H1 (cell line): Measurements from ENCODE around the gene SNRPN. TPM values are rescaled to one million over a fixed set of nuclear protein-coding genes. Genes with fewer than 3 reads are reported as not detected.

Experiments used
- CEBPB ChIP-seq: IDR thresholded peaks from 2 replicates; pipeline ENCODE4 v1.6.1; 2012; ENCODE audit warnings: low read depth, low read length
- CTBP2 ChIP-seq: IDR thresholded peaks from 2 replicates; pipeline ENCODE4 v1.7.0; 2011; ENCODE audit warnings: borderline replicate concordance, mild to moderate bottlenecking, moderate library complexity, mixed read lengths, low read length; ENCODE audit not compliant: insufficient read depth, insufficient read length
- POLR2A ChIP-seq, 2 experiments: IDR thresholded peaks; 1 replicate in 1 of 2; 2 replicates in 1 of 2; pipeline ENCODE4 v1.6.1; 2011; ENCODE audit warnings: low read depth in 2 of 2, low read length in 2 of 2, mild to moderate bottlenecking in 2 of 2; ENCODE audit errors: control extremely low read depth in 1 of 2
- POLR2AphosphoS5 ChIP-seq: IDR thresholded peaks from 2 replicates; pipeline ENCODE4 v1.6.1; 2011; ENCODE audit warnings: low read depth, low read length
- SAP30 ChIP-seq: fragments of 300-600 bp; sonication (generic); IDR thresholded peaks from 2 replicates; pipeline ENCODE4 v1.7.1; 2012; ENCODE audit warnings: low read length, moderate library complexity, mild to moderate bottlenecking, inconsistent platforms; ENCODE audit not compliant: insufficient read depth, insufficient replicate concordance
- SIN3A ChIP-seq, 2 experiments: IDR thresholded peaks in 1 of 2; conservative IDR thresholded peaks in 1 of 2; 2 replicates each; pipeline ENCODE4 v1.6.1; 2011 to 2012; ENCODE audit warnings: low read length in 2 of 2, improper control_type of control experiment in 1 of 2, low read depth in 1 of 2, mild to moderate bottlenecking in 1 of 2
- SIX5 ChIP-seq: IDR thresholded peaks from 2 replicates; pipeline ENCODE4 v1.6.1; 2011; ENCODE audit warnings: mild to moderate bottlenecking, low read depth, low read length
- TAF1 ChIP-seq: IDR thresholded peaks from 2 replicates; pipeline ENCODE4 v1.6.1; 2011; ENCODE audit warnings: mild to moderate bottlenecking, low read depth, low read length
- TBP ChIP-seq: IDR thresholded peaks from 2 replicates; pipeline ENCODE4 v1.6.1; 2011; ENCODE audit warnings: low read depth, low read length, improper control_type of control experiment
- TEAD4 ChIP-seq: IDR thresholded peaks from 2 replicates; pipeline ENCODE4 v1.6.1; 2012; ENCODE audit warnings: low read depth, low read length, inconsistent platforms, mixed read lengths
- YY1 ChIP-seq: IDR thresholded peaks from 2 replicates; pipeline ENCODE4 v1.6.1; 2011; ENCODE audit warnings: low read depth, mild to moderate bottlenecking, low read length
- polyA plus RNA-seq, 7 experiments: library from polyadenylated mRNA; depleted of rRNA in 3 of 7; stranded (reverse) in 5 of 7; unstranded in 2 of 7; fragments of >200 nt in 5 of 7; fragments of 200-250 nt in 2 of 7; gene quantifications; 1 replicate in 5 of 7; 2 replicates in 1 of 7; 4 replicates in 1 of 7; pipeline versions ENCODE4 v1.2.1 to v1.2.3, GENCODE V29; 2011 to 2013; ENCODE audit warnings: missing spikeins in 2 of 7, mixed read lengths in 2 of 7
- total RNA-seq: library from RNA; stranded (reverse); fragmentation: NEBNext Ultra II Directional; extraction: Animal tissue kit (Norgen Biotek cat#: 25700); gene quantifications from 2 replicates; pipeline ENCODE4 v1.2.1, GENCODE V29; 2021
- TF ChIP-seq, protein P1 (sequence below): IDR thresholded peaks from 2 replicates; pipeline ENCODE4 v1.6.1; 2012; ENCODE audit warnings: inconsistent platforms
- TF ChIP-seq, protein P2 (sequence below): IDR thresholded peaks from 2 replicates; pipeline ENCODE4 v1.6.1; 2012; ENCODE audit warnings: inconsistent platforms

Gene SNRPN
- total and polyA plus RNA-seq, 2 of the 8 experiments (the other 6 are each of a cell fraction or from before 2014, with no cell fraction given): 905 to 1,396 TPM

DNA sequence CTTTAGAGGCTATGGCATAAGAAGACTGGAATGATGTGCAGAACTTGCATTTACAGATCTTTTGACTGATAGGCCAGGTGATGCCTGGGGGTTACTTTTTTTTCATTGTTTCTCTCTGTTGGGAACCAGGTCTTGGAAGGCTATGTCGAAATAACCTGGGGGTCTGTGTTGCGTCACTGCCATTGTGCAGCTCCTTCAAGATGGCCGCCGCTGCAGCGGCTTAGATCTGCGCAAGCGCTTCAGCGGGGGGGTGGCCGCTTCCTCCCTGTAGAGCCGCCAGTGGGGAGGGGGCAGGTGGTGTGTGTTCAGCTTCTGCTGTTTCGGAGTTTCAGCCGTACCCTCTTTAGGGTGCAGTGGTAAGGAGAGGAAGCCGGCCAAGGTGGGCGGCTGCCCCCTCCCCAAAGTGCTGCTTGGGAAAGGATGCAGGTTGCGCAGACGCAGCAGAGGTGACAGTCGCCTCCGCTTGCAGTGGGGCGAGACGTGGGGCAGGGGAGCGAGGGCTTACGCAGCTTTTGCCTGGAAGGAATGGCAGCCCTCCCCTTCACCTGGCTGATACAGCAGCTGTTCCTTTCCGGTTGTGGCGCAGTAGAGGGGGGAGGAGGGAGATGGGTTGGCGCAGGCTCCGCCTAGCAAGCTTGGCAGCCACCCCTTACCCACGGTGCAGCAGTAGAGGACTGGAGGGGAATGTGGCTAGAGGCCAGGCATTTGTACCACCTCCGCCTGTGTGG, 1.5 kb downstream of the SNRPN start (continued):
- no peak for TF ChIP-seq CTBP2
- peak; percentile 95 for TF ChIP-seq POLR2AphosphoS5
- peak; percentile 96 for TF ChIP-seq CEBPB
- TF ChIP-seq SAP30: peak; percentile 65
- peak; percentile 90 for TF ChIP-seq TAF1
- peak; percentile 66 to 94; a peak in 2 of 3 replicates for TF ChIP-seq POLR2A (IDR thresholded peaks at IDR 0.05; ENCODE audit: control extremely low read depth in 1 of 2, low read depth in 2 of 2, low read length in 2 of 2)
- peak in 1 of 2 experiments; percentile 70; a peak in 1 of 4 replicates for TF ChIP-seq SIN3A (conservative IDR thresholded peaks at IDR 0.05 in 1 of 2, IDR thresholded peaks at IDR 0.05 in 1 of 2; ENCODE audit: low read depth in 1 of 2, low read length in 2 of 2)
- TF ChIP-seq, protein P1, sequence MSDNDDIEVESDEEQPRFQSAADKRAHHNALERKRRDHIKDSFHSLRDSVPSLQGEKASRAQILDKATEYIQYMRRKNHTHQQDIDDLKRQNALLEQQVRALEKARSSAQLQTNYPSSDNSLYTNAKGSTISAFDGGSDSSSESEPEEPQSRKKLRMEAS: peak; percentile 40; the same call in 1 of the 2 replicates
- peak; percentile 89 for TF ChIP-seq TBP
- no peak for TF ChIP-seq SIX5
- TF ChIP-seq YY1: peak; percentile 95
- TF ChIP-seq, protein P2, sequence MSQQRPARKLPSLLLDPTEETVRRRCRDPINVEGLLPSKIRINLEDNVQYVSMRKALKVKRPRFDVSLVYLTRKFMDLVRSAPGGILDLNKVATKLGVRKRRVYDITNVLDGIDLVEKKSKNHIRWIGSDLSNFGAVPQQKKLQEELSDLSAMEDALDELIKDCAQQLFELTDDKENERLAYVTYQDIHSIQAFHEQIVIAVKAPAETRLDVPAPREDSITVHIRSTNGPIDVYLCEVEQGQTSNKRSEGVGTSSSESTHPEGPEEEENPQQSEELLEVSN: no peak
- TF ChIP-seq TEAD4: peak; percentile 35; the same call in 1 of the 2 replicates
